Panc1 (cell line): ENCODE data around the gene CFAP100. TPM values are rescaled to one million over a fixed set of nuclear protein-coding genes. Genes with fewer than 3 reads are reported as not detected.

Experiments
- ATAC-seq: fragments of 200-7000 bp; cut with Tn5 transposase; 2 replicates; pipeline ENCODE4 v1.9.1; 2020; ENCODE audit warnings: mild to moderate bottlenecking, moderate library complexity
- BruUV-seq: library from RNA; stranded (reverse); fragments of 400-500 nt; replicated peaks from 2 replicates; lab custom pipeline; 2021; lab: Mats Ljungman, UMichigan
- CTCF ChIA-PET: fragments of 300-600 bp; sonication (Branson Sonifier 250); formaldehyde crosslinking; loops from one replicate; lab custom pipeline; 2022; ENCODE audit warnings: antibody characterized with exemption; lab: Charles Lee
- POLR2A ChIA-PET: fragments of 300-600 bp; sonication (Branson Sonifier 250); formaldehyde crosslinking; loops from one replicate; lab custom pipeline; 2022; ENCODE audit warnings: antibody characterized with exemption; lab: Charles Lee
- DNase-seq: peaks from one replicate; pipeline ENCODE4 v3.0.0-alpha.2; 2010; ENCODE audit warnings: low read depth, low spot score
- H3K27ac ChIP-seq: 2 replicates; pipeline ENCODE4 v1.5.1; 2011; ENCODE audit warnings: mild to moderate bottlenecking, low read length, inconsistent platforms
- H3K27me3 ChIP-seq: fragments of 200-500 bp; sonication (Bioruptor generic); 2 replicates; pipeline ENCODE4 v1.6.0; 2014; ENCODE audit warnings: low read length, inconsistent platforms; ENCODE audit not compliant: control insufficient read depth, insufficient read depth
- H3K36me3 ChIP-seq: fragments of 200-500 bp; sonication (Bioruptor generic); 2 replicates; pipeline ENCODE4 v1.5.1; 2014; ENCODE audit warnings: inconsistent platforms, mild to moderate bottlenecking, low read length, moderate library complexity; ENCODE audit not compliant: control insufficient read depth, insufficient read depth
- H3K4me1 ChIP-seq: 2 replicates; pipeline ENCODE4 v1.5.1; 2011; ENCODE audit warnings: inconsistent platforms, mild to moderate bottlenecking, low read length, moderate library complexity; ENCODE audit not compliant: control insufficient read depth, insufficient read depth
- H3K4me3 ChIP-seq, 2 experiments: 2 replicates each; pipeline ENCODE4 v1.5.1; 2011 to 2012; ENCODE audit warnings: low read depth in 2 of 2, low read length in 2 of 2, mild to moderate bottlenecking in 2 of 2, inconsistent platforms in 1 of 2, moderate library complexity in 1 of 2
- H3K9me3 ChIP-seq: fragments of 200-500 bp; sonication (Bioruptor generic); 2 replicates; pipeline ENCODE4 v1.5.1; 2014; ENCODE audit warnings: low read depth, mild to moderate bottlenecking, inconsistent platforms, low read length, moderate library complexity; ENCODE audit not compliant: control insufficient read depth, insufficient read depth
- CTCF ChIP-seq: fragments of 450-650 bp; IDR thresholded peaks from 2 replicates; pipeline ENCODE4 v1.5.1; 2017; ENCODE audit warnings: mild to moderate bottlenecking
- POLR2AphosphoS5 ChIP-seq: IDR thresholded peaks from 2 replicates; pipeline ENCODE4 v1.6.1; 2012; ENCODE audit warnings: mild to moderate bottlenecking, low read depth, low read length, moderate library complexity
- REST ChIP-seq, 2 experiments: IDR thresholded peaks; 2 replicates each; pipeline ENCODE4 v1.6.1; 2011 to 2012; ENCODE audit warnings: low read depth in 2 of 2, control low read depth in 1 of 2, low read length in 1 of 2, mild to moderate bottlenecking in 1 of 2, moderate library complexity in 1 of 2; ENCODE audit not compliant: insufficient read depth in 1 of 2
- SIN3A ChIP-seq: IDR thresholded peaks from 2 replicates; pipeline ENCODE4 v1.6.1; 2012; ENCODE audit warnings: low read depth, mild to moderate bottlenecking, low read length, moderate library complexity, borderline replicate concordance; ENCODE audit not compliant: insufficient read depth
- TCF7L2 ChIP-seq: IDR thresholded peaks from 2 replicates; pipeline ENCODE4 v1.6.1; 2011; ENCODE audit warnings: mild to moderate bottlenecking, low read depth, low read length, inconsistent platforms
- in situ Hi-C: cut with HindIII; loops from 2 replicates; pipeline ENCODE4 v1.10.0; 2016; ENCODE audit warnings: low sequenced_read_pairs, low pct_unique_long_range_greater_than_20kb
- intact Hi-C: fragments of 100-400 bp; cut with micrococcal nuclease; formaldehyde crosslinking; loops from one replicate; pipeline ENCODE4 v1.10.0; 2022; ENCODE audit not compliant: unreplicated experiment
- total RNA-seq: library from RNA; stranded (reverse); gene quantifications from one replicate; pipeline ENCODE4 v1.2.1, GENCODE V29; 2021; ENCODE audit not compliant: unreplicated experiment

Gene CFAP100
- total RNA-seq, 1 experiment from 2014 or later, result not detected

GRCh38 chr3:126358038-126358815, 36.5 kb upstream of the CFAP100 start:
- peaks cover 13% of the 10 kb centered on the region for H3K4me1 ChIP-seq
- H3K36me3 ChIP-seq, result no peaks in the 10 kb centered on the region; the same call in 1 of the 2 replicates
- ATAC-seq, result no peak
- in situ Hi-C loops, result no loop called here
- BruUV-seq, result no TSS peak
- peaks cover 26% of the 10 kb centered on the region for H3K27me3 ChIP-seq
- H3K27ac ChIP-seq, result no peak overlapping the region
- H3K9me3 ChIP-seq, result no peaks in the 10 kb centered on the region
- TF ChIP-seq SIN3A, result no peak
- intact Hi-C loops, result no loop called here
- no peak for DNase-seq
- CTCF ChIA-PET, result interaction anchor here (0.6 kb wide), 1 partner anchor 118 kb away, joined by 3 read pairs; no protein-coding TSS in a partner anchor
- POLR2A ChIA-PET, result no interaction called here
- peak overlapping the region in 1 of 2 experiments; percentile 44; a peak in 3 of 4 replicates for H3K4me3 ChIP-seq

- BruUV-seq, result no TSS peak
- in situ Hi-C loops (no loop called here), intact Hi-C loops (no loop called here)
- Histone ChIP-seq H3K4me1 (peaks cover 13% of the 10 kb centered on the region), H3K4me3 (no peak overlapping the region), H3K36me3 (no peaks in the 10 kb centered on the region; the same call in 1 of the 2 replicates), H3K9me3 (no peaks in the 10 kb centered on the region), H3K27me3 (peaks cover 26% of the 10 kb centered on the region), H3K27ac (no peak overlapping the region)
- ChIA-PET CTCF (interaction anchor here (0.5 kb wide), 1 partner anchor 197 kb away, joined by 4 read pairs; no protein-coding TSS in a partner anchor), POLR2A (no interaction called here)
- TF ChIP-seq CTCF, result no peak
- TF ChIP-seq REST (IDR thresholded peaks at IDR 0.05; ENCODE audit: insufficient read depth in 1 of 2, low read depth in 2 of 2, low read length in 1 of 2), result no peak
- TF ChIP-seq POLR2AphosphoS5, result no peak
- no peak for TF ChIP-seq TCF7L2
- TF ChIP-seq SIN3A, result no peak
- DNase-seq (no peak), ATAC-seq (no peak)
Measured at GRCh38 chr3:126358816-126359181, 35.9 kb upstream of the CFAP100 start.
